GM12892 (cell line): ENCODE data around the gene CAPN5.

Experiments
- POLR2A ChIP-seq: IDR thresholded peaks from 2 replicates; pipeline ENCODE4 v1.6.1; 2011; ENCODE audit warnings: low read depth, low read length, control low read depth
- POLR2AphosphoS5 ChIP-seq: IDR thresholded peaks from 2 replicates; pipeline ENCODE4 v1.6.1; 2011; ENCODE audit warnings: low read depth, low read length, control low read depth
- TAF1 ChIP-seq: IDR thresholded peaks from 2 replicates; pipeline ENCODE4 v1.6.1; 2011; ENCODE audit warnings: low read depth, mild to moderate bottlenecking, control low read depth, low read length, borderline replicate concordance

- TF ChIP-seq POLR2A (no peak), POLR2AphosphoS5 (no peak), TAF1 (no peak)
These were observed 41.7 kb downstream of the CAPN5 start for GRCh38 chr11:77108436-77108835.
